ENCODE data around the gene LOC128125822. TPM values are rescaled to one million over a fixed set of nuclear protein-coding genes. Genes with fewer than 3 reads are reported as not detected.
"Not testable (repeated sequence)": the region's sequence is repeated elsewhere in the genome, so short reads cannot be mapped to it uniquely, and the experiment has no call there.

Gene LOC128125822

DNA sequence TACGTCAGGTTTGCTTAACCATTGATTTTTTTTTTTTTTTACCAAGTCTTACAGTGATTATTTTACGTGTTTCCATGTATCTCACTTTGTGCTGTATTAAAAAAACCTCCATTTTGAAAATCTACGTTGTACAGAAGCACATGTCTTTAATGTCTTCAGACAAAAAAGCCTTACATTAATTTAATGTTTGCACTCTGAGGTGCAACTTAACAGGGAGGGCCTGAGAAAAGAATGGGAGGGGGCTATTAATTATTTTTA lies 8.4 kb downstream of the LOC128125822 start:
- intact Hi-C loops (cut with micrococcal nuclease): no loop called here

DNA sequence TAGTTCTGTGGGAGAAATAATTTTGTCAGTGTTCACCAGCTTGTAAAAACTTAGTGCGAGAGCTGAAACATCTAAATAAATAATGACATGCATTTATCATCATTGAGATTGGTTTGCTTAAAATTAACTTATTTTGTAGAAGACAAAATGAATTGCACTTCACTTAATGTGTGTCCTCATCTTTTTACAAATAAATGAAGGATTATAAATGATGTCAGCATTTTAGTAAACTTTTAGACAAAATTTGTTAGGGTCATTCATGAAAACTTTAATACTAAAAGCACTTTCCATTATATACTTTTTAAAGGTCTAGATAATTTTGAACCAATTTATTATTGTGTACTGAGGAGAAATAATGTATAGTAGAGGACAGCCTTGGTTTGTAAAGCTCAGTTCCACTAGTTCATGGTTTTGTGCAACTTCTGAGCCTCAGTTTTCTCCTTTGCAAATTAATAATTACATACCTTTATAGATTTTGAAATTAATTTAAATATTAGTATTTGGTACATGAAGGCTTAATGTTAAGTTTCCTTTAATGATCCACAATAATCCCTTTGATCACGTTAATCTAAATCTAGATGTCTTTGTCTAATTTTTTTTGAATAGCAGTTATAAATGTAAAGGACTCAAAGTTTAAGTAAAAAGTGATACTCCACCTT lies 9.2 kb downstream of the LOC128125822 start:
- intact Hi-C loops (cut with micrococcal nuclease): no loop called here

DNA sequence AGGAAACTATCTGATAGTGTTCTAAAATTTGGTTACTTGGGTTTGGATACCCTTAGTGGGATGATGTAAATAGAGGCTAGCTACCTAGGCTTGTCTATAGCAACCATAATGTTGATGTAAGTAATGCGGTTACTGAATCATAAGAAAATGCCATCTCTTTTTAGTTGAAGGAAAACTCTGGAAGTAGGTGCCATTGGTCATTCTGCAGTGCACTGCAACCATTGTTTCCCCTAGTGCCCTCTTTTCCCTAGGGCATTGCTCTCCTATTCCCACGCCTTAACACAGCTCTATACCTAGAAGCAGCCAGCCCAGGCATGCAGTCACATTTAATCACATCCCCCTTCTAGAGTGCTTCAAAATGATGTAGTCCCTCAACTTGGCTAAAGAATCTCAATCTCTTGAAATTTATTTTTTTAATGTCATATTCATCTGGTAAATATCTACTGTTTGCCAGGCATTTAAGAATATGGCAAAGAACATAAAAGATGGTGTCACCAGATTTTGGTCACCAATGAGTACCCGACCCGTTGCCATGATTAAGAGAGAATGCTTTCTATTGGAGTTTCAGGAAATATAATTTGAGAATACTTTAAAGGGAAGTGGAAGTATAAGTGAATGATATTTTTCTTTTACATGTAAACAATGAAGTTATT lies 10.4 kb downstream of the LOC128125822 start:
- intact Hi-C loops (cut with micrococcal nuclease): no loop called here

DNA sequence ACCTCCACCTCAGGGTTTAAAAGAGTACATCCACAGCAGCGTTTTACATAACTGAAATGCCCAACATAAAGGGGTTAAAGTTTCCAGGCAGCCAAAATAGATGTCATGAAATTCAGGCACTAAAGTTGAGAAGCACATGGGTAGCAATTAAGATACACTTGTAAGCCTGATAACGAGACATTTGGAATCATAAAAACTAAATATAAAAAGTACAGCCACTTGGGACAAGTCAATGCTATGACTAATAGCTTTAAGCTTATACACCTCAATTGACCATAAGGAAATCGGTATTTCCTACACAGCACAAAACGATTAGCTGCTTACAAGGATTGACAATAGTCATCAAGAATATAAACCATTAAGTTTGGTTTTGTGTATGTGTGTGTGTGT lies 11.8 kb downstream of the LOC128125822 start:
- intact Hi-C loops (cut with micrococcal nuclease): no loop called here

DNA sequence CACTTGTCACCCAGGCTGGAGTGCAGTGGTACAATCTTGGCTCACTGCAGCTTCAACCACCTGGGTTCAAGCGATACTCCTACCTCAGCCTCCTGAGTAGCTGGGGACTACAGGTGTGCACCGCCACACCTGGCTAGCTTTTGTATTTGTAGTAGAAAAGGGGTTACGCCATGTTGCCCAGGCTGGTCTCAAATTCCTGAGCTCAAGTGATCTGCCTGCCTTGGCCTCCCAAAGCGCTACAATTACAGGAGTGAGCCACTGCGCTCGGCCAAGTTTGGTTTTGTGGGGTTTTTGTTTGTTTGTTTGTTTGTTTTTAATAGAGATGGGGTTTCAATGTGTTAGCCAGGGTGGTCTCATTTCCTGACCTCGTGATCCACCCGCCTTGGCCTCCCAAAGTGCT lies 12.3 kb downstream of the LOC128125822 start:
- intact Hi-C loops (cut with micrococcal nuclease): no loop called here

DNA sequence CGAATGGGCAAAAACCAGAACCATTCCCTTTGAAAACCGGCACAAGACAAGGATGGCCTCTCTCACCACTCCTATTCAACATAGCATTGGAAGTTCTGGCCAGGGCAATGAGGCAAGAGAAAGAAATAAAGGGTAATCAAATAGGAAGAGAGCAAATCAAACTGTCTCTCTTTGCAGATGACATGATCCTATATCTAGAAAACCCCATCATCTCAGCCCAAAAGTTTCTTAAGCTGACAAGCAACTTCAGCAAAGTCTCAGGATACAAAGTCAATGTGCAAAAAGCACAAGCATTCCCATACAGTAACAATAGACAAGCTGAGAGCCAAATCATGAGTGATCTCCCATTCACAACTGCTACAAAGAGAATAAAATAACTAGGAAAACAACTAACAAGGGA lies 13.4 kb downstream of the LOC128125822 start:
- intact Hi-C loops (cut with micrococcal nuclease): not testable (repeated sequence)

DNA sequence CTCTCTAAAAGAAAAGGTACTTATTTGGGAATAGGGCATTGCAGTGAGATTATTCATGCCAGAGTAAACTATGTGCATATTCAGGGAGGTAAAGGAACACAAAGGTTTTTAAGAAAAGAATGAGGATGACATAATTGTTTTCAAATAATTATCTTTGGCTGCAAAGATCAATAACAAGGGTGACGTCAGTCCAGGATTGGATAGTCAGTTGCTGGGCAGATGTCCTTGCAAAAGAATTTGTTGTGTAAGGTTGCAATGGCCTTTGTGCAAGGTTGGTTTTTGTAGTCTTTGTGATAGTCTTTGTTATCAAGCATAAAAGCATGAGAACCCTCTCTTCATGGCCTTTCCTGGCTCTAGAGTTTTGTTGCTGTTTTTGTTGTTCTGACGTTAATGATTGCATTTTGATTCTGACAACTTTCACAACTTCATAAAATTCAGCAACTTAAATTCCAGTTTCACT lies 17.7 kb downstream of the LOC128125822 start:
- intact Hi-C loops (cut with micrococcal nuclease): no loop called here

DNA sequence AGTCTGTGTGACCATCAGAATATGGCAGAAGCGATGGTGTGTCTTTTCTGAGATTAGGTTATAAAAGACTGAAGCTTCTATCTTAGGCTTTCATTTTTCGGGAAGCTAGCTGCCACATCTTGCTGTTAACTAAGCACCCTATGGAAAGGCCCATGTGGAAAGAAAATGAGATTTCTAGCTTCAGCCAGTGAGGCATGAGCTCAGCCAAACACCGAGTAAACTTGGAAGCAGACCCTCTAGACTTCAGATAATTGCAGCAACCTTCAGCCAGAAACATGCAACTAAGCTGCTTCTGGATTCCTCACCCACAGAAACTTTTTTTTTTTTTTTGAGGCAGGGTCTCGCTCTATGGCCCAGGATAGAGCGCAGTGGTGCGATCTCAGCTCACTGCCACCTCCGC lies 20.6 kb downstream of the LOC128125822 start:
- intact Hi-C loops (cut with micrococcal nuclease): no loop called here

DNA sequence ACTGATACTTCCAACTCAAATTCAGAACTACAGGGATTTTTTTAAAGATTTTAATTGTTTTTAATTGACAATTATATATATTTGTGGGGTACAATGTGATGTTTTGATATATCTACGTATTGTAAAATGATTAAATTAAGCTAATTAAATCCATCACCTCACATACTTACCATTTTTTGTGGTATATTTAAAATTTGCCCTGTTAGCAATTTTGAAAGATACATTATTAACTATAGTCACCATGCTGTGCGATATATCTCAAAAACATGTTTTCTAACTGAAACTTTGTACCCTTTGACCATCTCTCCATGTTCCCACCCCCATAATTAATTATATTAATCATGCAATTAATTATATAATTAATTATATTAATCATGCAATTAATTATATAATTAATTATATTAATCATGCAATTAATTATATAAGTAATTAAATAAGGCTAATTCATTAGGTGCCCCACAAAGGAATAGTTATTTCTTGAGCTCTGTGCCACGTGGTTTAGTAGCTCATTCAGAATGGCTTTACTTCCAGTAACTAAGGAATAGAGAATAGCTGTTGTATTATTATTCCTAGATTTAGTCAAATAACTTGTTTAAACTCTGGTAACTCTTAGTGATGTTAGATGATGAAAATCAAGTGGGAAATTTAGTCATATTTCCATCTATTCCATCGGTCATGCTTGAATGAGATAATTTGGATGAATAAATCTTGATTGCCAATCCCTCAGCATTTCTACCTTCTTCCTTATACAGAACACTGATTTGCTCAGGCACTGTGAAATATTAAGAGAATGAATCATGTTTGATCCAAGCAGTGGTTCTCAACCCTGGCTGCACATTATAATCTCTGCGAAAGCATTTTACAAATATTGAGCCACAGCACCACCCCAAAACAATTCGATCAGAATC lies 25.1 kb downstream of the LOC128125822 start:
- intact Hi-C loops (cut with micrococcal nuclease): loop anchor here (1.0 to 2.0 kb wide), 5 partner anchors 23 to 245 kb away; partner anchors contain the start of gene PHF3

DNA sequence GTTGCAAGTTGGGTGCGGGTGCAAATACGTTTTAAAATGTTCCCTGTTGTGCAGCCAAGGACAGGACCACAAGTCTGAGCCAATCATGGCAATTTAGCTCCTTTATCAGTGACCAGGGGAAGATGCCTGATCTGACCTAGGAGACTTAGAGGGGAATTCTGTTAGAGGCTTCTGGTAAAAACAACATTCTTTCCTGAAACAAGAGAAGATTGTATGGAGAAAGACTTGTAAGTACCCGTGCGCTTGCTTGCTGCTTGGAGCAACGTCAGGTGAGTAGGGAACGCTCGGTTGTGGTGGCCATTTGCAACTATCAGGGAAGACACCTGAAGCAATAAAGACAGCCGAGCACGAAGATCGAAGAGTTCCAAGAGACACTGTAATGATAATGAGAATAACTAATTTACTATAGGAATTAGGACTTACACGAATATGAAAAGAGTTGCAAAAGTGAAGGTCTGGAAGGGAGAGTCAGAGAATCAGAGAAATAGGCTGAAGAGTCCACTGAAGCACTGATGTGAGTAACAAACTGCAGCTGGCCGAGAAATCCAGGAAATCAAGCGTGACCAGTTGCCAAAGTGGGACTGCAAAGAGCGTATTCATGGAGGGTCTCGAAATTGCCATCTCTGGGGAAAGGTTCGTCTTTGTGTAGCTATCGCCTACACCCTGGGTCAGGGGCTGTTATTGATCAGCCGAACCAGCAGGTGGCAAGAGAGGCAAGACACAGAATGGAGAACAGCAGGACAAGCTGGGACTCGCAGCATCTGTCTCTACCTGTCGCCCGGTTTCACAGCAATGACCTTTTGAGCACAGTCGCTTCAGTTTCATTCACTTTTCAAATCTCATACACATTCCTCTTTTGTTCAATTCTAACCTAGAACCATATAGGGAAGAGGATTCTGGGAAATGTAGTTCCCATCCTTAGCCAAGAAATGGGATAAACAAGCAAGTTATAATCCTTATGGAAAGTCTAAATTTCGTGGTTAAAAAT lies 26.1 kb downstream of the LOC128125822 start:
- intact Hi-C loops (cut with micrococcal nuclease): loop anchor here (1.0 to 2.0 kb wide), 5 partner anchors 24 to 246 kb away; partner anchors contain the start of gene PHF3

DNA sequence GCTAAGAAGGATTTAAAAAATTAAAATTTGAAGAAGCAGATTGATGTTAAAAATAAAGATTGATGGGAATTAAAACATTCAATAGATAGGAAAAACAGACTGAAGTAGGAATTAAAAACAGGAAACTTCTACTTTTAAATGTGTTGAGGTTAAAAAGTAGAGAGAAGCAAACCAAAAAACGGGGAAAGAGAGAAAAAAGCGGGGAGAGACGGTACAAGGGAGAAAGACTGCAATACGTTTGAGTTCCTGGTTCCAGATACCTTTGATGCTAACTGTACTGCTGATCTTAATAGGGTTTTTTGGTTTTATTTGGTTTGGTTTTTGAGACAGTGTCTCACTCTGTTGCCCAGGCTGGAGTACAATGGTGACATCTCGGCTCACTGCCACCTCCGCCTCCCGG lies 27.0 kb downstream of the LOC128125822 start:
- intact Hi-C loops (cut with micrococcal nuclease): loop anchor here (2.0 kb wide), 1 partner anchor 108 kb away; no protein-coding TSS in a partner anchor

DNA sequence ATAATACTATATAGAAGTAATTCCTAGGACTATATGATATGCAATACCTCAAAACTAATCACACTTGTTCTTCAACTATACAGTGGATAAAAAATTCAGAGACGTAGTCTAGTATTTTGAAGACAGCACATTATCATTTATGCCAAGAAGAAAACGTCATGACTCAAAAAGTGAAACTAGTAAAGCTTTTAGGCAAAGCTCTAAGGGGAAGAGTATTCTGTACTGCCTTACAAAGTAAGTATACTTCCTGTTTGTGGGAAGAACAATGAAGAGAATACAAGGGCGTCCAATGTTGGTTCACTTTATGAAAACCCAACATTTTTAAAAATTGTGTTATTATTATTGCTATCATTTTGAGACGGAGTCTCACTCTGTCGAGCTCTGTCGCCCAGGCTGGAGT lies 27.9 kb downstream of the LOC128125822 start:
- intact Hi-C loops (cut with micrococcal nuclease): no loop called here

DNA sequence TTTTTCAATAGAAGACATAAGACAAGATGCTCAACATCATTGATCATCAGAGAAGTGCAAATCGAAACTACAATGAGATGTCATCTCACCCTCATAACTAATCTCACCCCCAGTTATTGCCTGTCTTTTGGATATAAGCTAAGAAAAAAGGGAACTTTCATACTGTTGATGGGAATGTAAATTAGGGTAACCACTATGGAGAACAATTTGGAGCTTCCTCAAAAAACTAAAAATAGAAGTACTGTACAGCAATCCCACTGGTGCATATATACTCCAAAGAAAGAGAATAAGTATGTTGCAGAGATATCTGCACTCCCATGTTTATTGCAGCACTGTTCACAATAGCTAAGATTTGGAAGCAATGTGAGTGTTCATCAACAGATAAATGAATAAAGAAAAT lies 37.0 kb downstream of the LOC128125822 start:
- intact Hi-C loops (cut with micrococcal nuclease): no loop called here

DNA sequence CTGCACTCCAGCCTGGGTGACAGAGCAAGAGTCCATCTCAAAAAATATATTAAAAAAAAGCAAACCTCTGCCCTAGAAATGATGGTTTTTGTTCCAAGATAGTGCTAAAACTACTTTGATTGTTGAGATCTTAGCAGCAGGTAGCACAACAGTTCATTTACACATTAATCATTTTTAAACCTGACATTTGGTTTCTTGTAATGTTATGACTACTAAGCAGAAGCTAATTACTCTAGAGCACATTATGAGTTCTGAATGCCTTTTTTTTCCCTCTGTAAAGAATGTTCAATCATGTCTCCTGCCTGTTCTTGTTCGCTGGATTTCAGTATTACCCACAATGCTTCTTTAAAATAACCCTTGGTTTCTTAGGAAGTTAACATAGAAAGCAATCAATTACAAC lies 38.7 kb downstream of the LOC128125822 start:
- intact Hi-C loops (cut with micrococcal nuclease): no loop called here

DNA sequence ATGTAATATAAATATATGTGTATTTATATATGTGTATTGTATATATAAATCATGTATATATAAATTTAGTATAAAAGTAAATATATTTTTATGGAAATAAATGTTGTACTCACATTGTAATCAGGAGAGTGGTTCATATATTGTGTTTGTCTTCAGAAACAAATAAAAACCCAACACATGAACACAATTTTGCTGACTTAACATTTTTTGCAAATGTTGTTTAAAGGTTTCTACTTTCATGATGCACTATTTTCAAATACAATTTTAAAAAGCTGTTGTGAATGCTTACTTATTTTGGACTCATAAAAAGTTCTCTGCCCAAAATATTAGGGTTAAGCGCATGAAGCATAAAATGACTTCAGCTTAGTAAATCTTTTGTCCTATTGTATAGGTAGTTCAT lies 39.3 kb downstream of the LOC128125822 start:
- intact Hi-C loops (cut with micrococcal nuclease): no loop called here

DNA sequence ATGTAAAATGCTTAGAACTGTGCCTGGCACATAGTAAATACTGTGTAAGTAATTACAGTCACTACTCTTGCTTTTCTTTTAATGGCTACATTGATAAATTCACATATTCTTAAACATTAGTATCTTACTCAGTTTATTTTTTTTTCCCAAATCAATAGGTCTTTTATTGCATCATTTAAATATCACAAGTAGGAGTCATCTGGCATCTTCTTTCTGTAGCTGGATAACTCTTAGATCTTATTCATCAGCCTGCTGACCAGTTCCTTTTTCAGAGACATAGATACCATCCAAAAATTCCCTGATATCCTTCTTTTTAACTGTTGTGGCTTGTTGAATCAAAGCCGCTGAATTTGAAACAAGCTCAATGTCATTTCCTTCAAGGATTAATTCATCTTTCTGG lies 43.3 kb downstream of the LOC128125822 start:
- intact Hi-C loops (cut with micrococcal nuclease): no loop called here

Other genes with a start within 250 kb of the LOC128125822 start
- 68.9 and 78.1 TPM in 2 replicates for gene PTP4A1, start within 50 bp of the LOC128125822 start, total RNA-seq
- gene PHF3, start 63.3 kb downstream of the LOC128125822 start, total RNA-seq: 46.6 and 51.8 TPM in 2 replicates

Measured in T-helper 1 cell treated with Interleukin-12 subunit alpha and Interleukin-12 subunit beta and Interleukin-4 antibody, amounts not matched to agents 30 ng/mL and 1 ng/mL, for 36 hours (primary cell).